ENCODE measurements around the gene TPRG1L.

Gene TPRG1L

DNA sequence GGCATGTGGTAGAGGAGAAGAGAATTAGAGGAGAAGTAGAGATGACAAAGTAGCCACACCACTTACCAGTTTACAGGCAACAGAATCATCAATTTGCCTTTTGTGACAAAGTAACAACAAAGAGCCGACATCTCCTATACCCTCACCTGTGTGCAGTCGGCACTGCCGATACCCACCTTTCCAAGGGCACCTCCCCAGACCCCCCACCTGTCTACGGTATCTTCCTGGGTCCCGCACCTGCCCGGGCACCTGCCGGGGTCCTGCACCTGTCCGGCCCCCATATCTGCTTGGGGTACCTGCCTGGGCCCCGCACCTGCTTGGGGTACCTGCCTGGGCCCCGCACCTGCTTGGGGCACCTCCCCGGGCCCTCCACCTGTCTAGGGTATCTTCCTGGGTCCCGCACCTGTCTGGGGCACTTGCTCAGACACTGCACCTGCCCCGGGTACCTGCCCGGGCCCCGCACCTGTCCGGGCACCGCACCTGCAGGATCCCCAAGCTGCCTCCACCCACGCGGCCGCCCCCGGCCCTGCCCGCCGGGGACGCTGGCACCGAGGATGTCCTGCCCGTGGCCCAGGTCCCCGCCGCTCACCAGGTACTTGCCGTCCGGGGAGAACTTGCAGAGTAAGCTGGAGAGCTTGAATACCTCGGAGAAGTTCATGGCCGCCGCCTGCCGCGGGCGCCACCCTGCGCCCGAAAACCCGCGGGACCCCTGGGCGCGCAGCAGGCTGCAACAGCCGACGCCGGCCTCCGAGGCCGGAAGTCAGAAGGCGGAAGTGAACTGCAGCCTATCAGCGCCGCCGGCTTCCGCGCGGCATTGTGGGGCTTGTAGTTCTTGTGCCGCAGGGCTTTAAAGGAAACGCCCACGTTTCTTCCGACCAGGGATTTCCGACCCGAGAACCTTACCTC, 24.8 kb downstream of the TPRG1L start, which contains the start of gene WRAP73:
TSS of gene WRAP73 (minus strand) at position 762 of the 906 bp plus-strand sequence. CDS start at position 658, 104 bp downstream.
- peak; percentile 91 for DNase-seq

DNA sequence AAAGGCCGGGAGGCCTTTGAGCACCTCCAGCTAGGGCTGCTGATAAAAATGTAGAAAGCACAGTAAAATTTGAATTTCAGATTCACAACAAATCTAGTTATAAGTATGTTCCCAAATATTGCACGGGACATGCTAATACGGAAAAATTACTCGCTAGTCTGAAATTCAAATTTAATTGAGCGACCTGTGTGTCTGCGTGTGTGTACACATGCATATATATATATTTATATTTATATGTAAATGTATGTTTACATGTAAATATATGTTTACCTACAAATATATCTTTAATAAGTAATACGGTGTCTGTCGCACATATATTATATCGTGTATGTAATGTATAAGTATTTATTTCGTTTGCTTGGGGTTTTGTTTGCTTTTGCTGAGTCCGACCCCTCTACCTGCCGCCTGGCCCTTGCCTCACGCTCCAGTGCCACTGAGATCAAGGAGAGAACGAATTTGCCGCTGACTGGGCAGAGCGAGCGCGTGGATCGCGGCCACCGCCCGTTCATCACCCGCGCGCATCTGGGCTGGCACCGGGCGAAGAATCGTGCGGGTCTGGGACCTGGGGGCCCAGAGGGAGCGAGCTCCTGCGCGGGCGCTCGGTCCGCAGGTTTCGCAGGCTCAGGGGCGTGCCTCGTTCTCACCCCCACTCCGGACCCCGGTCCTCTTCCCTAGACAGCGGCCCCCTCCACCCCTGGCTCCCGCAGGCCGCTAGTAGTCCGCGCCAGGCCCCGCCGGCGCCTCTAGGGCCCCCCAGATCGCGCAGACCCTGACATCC, 25.6 kb downstream of the TPRG1L start:
- no peak for DNase-seq

DNA sequence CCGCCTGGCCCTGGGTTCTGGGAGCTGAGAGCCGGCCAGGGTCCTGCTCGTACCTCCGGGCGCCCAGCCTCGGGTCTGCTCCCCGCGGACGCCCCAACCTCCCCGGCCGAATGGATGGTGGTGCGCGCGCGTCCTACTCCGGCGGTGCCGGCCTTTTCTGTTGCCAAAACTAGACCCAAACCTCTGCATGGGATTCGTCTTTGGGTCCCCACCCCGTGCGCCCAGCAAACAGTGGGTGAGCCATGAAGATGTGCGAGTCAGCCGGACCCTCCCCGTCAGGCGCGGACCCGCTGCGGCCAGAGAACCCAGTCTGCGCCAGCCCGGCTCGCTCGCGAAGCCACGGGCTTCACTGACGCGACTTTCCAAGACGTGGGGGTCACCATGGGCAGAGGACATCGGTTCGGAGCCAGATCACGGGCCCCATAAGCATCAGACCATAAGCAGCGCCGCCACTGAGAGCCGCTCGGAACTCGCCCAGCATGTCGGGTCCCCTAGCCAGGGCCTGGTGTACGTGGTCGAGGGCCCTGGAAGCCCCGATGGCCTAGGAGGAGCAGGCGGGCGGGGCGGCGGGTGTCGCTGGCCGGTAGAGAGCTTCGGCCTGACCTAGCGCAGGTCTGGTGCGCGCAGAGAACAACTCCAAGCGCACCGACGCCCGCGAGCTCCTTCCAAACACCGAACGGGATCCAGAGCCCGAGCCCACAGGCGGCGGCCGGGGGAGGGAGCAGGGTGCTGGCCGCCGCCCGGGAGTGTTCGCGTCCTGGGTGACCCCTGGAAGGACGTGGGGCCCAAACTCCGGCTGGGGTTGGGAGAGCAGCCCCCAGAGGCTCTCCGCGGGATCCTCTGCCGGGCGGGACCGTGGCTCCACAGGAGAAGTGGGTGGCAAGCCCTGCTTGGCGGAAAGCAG, 26.5 kb downstream of the TPRG1L start:
- DNase-seq: no peak

DNA sequence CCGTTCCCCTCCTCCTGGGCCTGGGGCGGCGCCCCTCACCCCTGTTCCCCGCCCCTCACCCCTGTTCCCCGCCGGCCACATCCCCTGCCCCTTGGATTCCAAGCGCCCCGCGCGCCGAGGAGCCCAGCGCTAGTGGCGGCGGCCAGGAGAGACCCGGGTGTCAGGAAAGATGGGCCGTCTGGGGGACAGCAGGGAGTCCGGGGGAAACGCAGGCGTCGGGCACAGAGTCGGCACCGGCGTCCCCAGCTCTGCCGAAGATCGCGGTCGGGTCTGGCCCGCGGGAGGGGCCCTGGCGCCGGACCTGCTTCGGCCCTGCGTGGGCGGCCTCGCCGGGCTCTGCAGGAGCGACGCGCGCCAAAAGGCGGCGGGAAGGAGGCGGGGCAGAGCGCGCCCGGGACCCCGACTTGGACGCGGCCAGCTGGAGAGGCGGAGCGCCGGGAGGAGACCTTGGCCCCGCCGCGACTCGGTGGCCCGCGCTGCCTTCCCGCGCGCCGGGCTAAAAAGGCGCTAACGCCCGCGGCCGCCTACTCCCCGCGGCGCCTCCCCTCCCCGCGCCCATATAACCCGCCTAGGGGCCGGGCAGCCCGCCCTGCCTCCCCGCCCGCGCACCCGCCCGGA, 27.2 kb downstream of the TPRG1L start, which contains the start of gene TP73:
TSS of gene TP73 (plus strand) at position 587 of the 618 bp plus-strand sequence. CDS start 29,850 bp downstream, outside the sequence.
- peak; percentile 66 for DNase-seq

DNA sequence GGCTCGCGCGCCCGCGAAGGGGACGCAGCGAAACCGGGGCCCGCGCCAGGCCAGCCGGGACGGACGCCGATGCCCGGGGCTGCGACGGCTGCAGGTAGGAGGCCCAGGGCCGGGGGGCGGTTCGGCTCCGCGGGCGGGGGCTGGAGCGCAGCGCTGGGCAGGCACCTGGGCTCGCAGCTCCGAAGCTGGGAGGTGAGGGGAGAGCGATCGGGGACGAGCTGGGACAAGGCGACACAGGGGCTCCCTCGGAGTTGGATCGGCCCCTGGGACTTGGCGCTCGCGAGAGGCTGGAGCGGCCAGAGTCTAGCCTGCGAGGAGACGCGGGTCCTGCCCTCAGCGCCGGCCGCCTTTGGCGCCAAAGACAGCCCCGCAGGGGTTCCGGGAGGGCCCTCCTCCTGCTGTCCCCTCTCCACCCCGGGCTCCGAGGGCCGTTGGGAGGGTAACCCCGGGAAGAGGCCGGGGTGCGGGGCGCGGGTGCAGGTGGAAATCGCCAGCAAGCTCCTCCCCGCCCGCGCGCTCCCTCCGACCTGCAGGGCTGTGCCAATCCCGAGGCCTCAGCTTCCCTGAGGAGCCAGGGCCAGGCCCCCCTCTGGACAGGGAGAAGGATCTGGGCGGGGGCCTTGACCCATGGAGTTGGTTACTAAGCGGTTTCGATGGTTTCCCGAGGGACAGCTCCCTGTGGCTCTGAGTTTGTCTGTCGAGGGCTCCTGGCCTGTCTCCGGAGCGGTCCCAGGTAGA, 27.9 kb downstream of the TPRG1L start:
- peak; percentile 29 for DNase-seq

DNA sequence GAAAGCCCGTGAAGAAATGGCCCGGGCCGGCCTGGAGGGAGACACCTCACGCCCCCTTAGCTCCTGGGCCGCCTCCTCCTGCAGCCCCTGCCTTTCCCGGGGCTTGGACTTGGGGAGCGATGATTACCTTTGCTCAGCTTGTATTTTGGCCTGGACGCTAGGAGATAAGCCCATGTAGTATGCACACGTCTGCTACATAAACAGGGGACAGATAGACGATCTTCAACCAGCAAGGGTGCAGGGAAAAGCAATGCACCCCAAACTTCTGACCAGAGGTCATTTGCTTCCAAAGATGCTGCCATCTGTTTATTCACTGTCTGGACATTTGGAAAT, 28.4 kb downstream of the TPRG1L start:
- no peak for DNase-seq

DNA sequence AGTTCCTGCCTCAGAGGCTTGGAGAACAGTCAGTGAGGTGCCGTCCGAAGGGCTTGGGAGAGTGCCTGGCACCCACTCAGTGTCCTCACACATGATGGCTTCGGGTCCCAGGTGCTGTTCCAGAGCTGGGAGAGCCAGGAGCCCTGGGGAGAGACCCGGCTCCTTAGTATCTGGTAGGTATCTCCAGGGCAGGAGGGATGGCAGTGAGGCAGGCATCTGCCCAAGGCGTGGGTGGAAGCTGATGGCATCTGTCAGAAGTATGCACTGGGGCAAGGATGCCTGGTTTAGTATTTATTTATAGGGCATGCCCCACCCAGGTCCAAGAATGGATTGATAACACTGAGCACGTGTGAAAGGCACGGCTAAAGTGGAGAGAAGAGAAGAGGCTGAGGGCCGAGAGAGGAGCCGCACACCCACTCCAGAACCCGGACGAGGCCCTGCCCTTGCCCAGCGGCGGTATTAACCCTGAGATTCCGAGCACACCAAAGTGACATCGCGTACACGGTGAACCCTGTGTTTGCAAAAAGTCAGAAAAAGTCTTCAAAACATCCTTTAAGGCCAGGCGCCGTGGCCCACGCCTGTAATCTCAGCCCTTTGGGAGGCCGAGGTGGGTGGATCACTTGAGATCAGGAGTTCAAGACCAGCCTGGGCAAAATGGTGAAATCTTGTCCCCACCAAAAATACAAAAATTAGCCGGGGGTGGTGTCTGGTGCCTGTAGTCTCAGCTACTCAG, 29.9 kb downstream of the TPRG1L start:
- no peak for DNase-seq

DNA sequence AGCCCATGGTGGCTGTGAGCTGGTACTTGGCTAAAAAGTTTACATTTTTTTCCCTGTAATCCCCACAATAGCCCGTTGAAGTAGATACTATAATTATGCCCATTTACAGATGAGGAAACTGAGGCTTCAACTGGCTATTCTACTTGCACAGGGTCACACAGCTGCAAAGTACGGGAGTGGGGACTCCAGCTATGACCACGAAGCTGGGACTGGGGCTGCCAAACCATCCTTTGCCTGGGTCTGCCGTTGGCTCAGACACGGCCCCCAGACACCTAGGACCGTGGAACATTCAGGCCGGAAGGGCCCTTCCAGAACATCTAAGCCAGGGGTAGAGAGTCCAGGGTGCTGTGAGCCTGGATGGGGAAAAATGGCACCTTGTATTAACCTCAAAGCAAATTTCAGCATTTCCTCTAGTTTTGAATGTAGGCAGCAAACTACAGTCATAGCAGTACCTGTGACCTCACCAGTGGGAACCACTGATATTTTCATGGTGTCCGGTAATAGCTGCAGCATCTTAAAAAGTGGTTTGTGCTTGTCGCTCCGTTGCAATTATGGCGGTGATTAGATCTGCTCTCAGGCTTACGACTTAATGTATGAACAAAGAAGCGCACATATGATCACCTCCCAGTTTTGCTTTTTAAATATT, 31.8 kb downstream of the TPRG1L start:
- DNase-seq: no peak

DNA sequence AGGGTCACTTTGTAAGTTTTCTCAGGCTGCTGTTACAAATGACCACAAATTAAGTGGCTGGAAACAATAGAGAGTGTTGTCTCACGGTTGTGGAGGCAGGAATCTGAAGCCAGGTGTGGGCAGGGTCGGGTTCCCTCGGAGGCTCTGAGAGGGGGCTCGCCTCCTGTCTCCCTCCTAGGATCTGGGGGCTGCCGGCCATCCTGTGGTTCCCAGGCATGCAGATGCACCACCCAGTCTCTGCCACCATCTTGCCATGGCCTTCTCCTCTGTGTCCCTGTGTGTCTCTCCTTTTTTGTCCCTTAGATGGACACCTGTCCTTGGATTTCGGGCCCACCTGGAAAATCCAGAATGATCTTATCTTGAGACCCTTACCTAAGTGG, 32.3 kb downstream of the TPRG1L start:
- DNase-seq: no peak

DNA sequence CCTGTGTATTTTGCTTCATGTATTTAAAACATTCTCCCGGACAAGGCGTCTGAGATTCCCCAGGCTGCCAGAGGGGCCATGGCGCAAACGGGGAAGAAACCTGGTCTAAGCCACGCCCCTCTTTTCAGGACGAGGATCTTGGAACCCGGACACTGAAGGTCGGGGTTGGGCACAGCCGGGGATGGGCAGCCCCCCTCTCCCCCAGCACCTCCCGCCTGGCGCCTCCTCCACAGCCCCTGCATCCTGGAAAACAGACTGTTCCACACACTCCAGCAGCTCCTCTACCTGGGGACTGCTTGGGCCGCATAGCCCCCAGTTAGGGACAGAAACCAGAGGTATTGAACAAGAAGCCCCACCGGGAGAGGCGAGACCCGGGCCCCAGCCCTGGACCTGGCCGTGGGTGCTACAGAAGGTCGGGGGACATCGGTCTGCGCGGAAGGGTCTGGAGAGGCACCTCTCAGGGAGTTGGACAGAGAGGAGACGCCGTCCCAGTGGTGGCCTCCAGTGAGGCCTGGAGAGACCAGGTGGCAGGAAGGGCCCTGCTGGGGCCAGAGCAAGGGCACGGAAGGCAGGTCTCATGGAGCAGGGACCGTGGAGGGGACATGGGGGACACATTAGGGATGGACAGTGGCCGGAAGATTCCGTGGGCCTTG, 32.9 kb downstream of the TPRG1L start:
- DNase-seq: no peak

DNA sequence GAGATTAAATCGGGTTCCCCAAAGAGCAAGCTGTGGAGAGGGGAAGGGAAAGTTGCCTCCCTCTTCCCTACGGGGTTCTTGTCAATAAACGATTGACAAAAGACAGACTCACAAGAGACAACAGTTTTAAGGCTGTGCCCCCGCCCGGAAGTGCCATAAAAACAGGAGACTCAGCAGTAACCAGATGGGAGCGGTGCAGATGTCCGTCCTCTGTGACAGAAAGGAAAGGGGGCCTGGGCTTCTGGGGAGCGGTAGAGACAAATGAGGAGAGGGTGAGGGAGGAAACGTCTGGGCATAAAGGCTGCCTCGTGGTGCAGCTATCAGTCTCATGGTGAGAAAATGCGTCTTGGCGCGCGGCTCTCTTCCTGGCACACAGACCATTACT, 33.4 kb downstream of the TPRG1L start:
- DNase-seq: no peak

DNA sequence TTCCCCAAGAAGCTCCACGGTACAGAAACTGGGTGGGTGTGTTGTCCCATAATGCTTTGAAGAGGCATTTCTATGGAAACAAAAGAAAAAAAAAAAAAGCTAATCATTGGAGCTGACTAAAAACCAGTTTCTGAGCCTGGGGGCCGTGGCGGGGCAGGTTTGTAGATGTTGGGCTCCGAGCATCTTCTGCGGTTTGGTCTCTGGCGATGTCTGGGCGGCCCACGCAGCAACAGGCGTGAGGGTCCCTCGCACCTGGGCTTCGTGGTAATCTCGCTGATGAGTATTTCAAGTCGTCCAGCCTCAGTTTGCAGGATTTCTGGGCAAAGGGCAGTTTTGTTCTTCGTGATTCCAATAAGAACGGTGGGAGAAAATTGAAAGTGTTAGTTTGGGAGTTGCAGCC, 34.3 kb downstream of the TPRG1L start:
- no peak for DNase-seq

DNA sequence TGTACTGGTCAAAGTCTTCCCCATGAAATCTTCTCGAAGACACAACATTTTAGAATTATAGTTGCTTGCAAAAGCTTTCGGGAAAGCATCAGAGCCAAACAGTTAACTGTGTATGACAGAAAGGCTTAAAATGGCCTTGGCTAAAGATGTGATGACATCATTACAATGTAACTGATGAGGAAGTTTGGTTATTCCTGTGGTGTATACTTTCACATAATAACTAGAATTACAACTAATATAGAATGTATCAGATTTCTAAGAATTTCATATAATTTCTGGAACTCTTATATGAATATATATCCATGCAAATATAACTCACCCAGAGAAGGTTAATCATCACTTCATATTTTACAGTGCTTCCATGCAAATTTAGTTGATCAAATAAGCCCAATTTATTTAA, 35.9 kb downstream of the TPRG1L start:
- DNase-seq: no peak

DNA sequence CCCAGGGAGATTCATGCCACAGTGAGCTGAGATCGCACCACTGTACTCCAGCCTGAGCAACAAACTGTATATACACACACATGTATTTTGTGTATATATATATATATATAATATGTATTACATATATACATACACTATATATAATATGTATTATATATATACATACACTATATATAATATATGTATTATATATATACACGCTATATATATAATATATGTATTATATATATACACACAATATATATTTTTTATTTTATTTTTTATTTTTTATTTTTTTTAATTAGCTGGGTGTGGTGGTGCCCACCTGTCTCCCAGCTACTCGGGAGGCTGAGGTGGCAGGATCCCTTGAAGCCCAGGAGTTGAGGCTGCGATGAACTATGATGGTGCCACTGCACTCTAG, 36.8 kb downstream of the TPRG1L start:
- no peak for DNase-seq

DNA sequence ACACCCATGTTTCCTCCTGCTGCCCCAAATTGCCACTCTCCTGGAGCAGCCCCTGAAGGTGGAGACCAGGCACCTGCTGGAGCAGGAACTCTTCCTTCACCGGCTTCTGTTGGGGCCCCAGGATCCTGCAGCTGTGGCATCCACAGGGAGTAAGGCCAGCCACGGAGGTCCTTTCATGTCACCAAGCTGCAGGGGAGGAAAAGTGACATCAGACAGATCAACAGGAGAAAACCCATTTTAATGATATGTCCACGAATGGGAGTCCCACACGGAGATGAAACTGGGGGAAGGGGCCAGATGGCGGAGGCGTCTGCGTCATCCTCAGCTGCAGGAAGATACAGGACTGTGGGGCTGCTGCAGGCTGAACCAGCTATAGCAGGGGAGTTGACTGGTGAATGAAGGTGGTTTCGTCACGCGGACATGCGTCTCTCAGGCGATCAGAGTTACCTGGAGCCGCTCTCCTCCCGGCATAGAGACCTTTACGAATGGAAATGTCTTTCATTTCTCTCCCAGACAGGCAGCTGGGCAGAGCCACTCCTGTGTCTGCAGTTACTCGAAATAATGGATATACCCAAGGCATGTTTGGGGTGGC, 37.4 kb downstream of the TPRG1L start:
- DNase-seq: no peak

DNA sequence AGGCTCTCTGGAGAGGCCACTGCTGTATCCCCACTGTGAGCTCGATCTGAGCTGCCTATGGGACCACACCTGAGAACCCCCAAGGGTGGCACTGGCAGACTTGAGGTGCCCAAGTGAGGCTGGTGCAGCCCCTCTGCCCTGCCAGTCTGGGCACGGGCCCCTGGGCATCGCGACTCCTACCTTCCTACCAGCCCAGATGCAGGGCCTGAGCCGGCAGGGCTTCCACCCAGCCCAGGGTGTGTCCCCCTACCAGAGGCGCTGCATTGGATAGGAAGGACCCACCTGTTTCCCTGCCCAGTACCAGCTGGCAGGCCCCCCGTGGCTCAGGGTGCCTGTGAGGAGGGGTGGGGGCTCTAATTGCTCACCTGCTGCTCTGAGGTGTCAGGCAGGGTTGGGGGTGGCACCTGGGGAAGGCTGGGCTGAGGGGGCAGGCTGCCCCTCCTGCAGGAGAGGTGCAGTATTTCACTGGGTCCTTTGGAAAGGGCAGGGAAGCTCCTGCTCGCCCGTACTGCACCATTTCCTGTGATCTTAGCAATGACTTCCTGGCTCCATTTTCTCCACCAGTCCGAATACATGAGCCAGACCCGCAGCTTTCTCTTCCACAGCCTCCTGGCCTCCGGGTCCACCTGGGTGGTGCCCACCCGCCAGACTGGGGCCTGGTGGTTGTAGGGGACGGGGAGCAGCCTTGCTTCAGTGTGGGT, 39.3 kb downstream of the TPRG1L start:
- DNase-seq: peak; percentile 92

DNA sequence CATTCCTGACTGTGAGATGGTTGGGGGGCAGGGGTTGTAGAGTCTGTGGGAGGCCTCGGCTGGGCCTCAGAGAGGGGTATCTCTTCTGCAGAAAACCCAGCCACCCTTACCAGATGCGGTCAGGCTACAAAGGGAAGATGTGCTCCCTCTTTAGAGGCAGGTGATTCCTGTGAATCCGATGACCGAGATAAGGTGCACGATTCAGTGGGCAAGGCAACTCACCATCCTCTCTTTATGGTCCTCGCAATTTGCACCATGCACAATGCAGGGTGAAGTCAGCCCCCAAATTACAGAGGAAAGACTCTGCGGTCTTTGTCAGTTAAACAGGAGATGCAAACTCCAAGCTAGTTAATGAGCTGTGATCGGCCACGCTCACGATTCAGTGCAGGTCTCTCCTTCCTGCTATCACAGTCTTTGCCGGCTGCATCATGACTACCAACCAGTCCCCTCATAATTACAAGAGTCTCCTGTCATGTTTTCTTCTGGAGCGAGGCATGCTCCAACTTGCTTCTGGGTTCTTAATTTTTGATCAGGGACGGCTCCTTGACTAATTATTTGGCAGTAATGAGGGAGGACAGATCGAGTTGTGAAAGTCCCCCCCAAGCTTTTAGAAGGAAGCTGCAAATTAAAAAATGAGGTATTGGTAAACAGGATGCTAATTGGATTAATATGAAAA, 40.0 kb downstream of the TPRG1L start:
- peak; percentile 49 for DNase-seq

DNA sequence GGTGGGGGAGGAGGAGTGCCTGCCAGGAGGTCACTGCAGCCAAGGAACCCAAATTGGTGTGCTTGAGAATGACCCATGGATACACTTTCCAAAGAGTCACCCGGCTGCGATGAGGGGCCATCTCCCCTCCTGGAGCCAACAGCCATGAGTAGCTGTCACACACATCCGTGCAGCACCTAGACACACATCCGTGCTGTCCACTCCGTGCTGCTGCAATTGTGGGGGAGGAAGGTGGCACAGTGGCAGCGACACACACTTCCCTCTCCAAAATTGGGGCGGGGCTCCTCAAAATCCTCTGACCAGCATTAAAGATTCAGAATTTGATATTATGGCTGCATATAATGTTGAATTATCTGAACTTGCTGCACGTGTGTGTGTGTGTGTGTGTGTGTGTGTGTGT, 43.3 kb downstream of the TPRG1L start:
- DNase-seq: no peak

All from NCI-H1105 (cell line).